ENCODE measurements around the gene DCAF6.

The DCAF6 gene

GRCh38 chr1:167924102-167924501 is 12.4 kb upstream of the DCAF6 start:
- Histone ChIP-seq H3K27ac (ENCODE audit: low read depth, low read length) (no peak overlapping the region), H3K36me3 (ENCODE audit: control insufficient read depth in 1 of 2, insufficient read depth in 2 of 2, low read length in 2 of 2) (peaks cover 0 to 3% of the 10 kb centered on the region in 2 experiments), H3K14ac (ENCODE audit: low read length) (no peak overlapping the region), H3K27me3 (ENCODE audit: insufficient read depth, low read length) (no peaks in the 10 kb centered on the region), H4K8ac (ENCODE audit: low read depth, low read length) (no peak overlapping the region), H2BK120ac (ENCODE audit: insufficient read depth, low read length, poor library complexity) (no peak overlapping the region), H3K9ac (ENCODE audit: low read length) (no peak overlapping the region), H4K12ac (ENCODE audit: low read depth, low read length) (no peak overlapping the region), H3K4me1 (ENCODE audit: control insufficient read depth in 1 of 2, insufficient read depth in 2 of 2, low read length in 2 of 2) (peaks cover 0 to 2% of the 10 kb centered on the region in 2 experiments), H3K18ac (ENCODE audit: low read length) (no peak overlapping the region), H3K9me3 (ENCODE audit: insufficient read depth, low read depth, low read length) (no peaks in the 10 kb centered on the region), H3K4ac (ENCODE audit: low read depth, low read length) (no peak overlapping the region), H2BK5ac (ENCODE audit: low read depth, low read length, poor library complexity) (no peak overlapping the region), H3K79me1 (ENCODE audit: low read length) (no peaks in the 10 kb centered on the region), H3K4me2 (ENCODE audit: low read length) (no peak overlapping the region), H2AFZ (ENCODE audit: insufficient read depth, low read length, poor library complexity) (no peak overlapping the region), H3K23ac (ENCODE audit: low read length) (no peak overlapping the region), H2AK5ac (ENCODE audit: low read length) (no peak overlapping the region), H3K4me3 (ENCODE audit: low read depth, low read length) (no peak overlapping the region), H2BK12ac (ENCODE audit: low read length) (no peak overlapping the region), H3K79me2 (ENCODE audit: control insufficient read depth, insufficient read depth, low read length, poor library complexity) (no peaks in the 10 kb centered on the region), H4K91ac (ENCODE audit: low read depth, low read length) (no peak overlapping the region)
- WGBS (ENCODE audit: extremely low coverage, insufficient coverage, insufficient read length): no CpG with 5 or more reads among the region's 2 CpGs
- DNase-seq: no peak

GRCh38 chr1:167924543-167925231 is 11.8 kb upstream of the DCAF6 start:
- H3K79me2 ChIP-seq (ENCODE audit: control insufficient read depth, insufficient read depth, low read length, poor library complexity): no peaks in the 10 kb centered on the region
- no peak overlapping the region for H3K23ac ChIP-seq (ENCODE audit: low read length)
- H3K4ac ChIP-seq (ENCODE audit: low read depth, low read length): no peak overlapping the region
- H2AFZ ChIP-seq (ENCODE audit: insufficient read depth, low read length, poor library complexity): no peak overlapping the region
- no peak for DNase-seq
- no peak overlapping the region for H3K4me2 ChIP-seq (ENCODE audit: low read length)
- WGBS (ENCODE audit: extremely low coverage, insufficient coverage, insufficient read length): 100% methylated on average over 1 of the region's 2 CpGs
- no peak overlapping the region for H4K91ac ChIP-seq (ENCODE audit: low read depth, low read length)
- H2BK120ac ChIP-seq (ENCODE audit: insufficient read depth, low read length, poor library complexity): no peak overlapping the region
- no peak overlapping the region for H3K9ac ChIP-seq (ENCODE audit: low read length)
- no peak overlapping the region for H4K8ac ChIP-seq (ENCODE audit: low read depth, low read length)
- H2BK5ac ChIP-seq (ENCODE audit: low read depth, low read length, poor library complexity): no peak overlapping the region
- H3K9me3 ChIP-seq (ENCODE audit: insufficient read depth, low read depth, low read length): no peaks in the 10 kb centered on the region
- no peak overlapping the region for H2AK5ac ChIP-seq (ENCODE audit: low read length)
- no peak overlapping the region for H3K14ac ChIP-seq (ENCODE audit: low read length)
- H4K12ac ChIP-seq (ENCODE audit: low read depth, low read length): no peak overlapping the region
- no peaks in the 10 kb centered on the region for H3K79me1 ChIP-seq (ENCODE audit: low read length)
- no peak overlapping the region for H3K18ac ChIP-seq (ENCODE audit: low read length)
- H2BK12ac ChIP-seq (ENCODE audit: low read length): no peak overlapping the region
- peaks cover 0 to 3% of the 10 kb centered on the region in 2 experiments for H3K36me3 ChIP-seq (ENCODE audit: control insufficient read depth in 1 of 2, insufficient read depth in 2 of 2, low read length in 2 of 2)
- no peak overlapping the region for H3K27ac ChIP-seq (ENCODE audit: low read depth, low read length)
- H3K4me1 ChIP-seq (ENCODE audit: control insufficient read depth in 1 of 2, insufficient read depth in 2 of 2, low read length in 2 of 2): peaks cover 0 to 2% of the 10 kb centered on the region in 2 experiments
- no peak overlapping the region for H3K4me3 ChIP-seq (ENCODE audit: low read depth, low read length)
- H3K27me3 ChIP-seq (ENCODE audit: insufficient read depth, low read length): no peaks in the 10 kb centered on the region

- H2BK12ac ChIP-seq (ENCODE audit: low read length): no peak overlapping the region
- H3K4ac ChIP-seq (ENCODE audit: low read depth, low read length): peak overlapping the region; percentile 22
- no peak overlapping the region for H2BK120ac ChIP-seq (ENCODE audit: insufficient read depth, low read length, poor library complexity)
- H4K8ac ChIP-seq (ENCODE audit: low read depth, low read length): no peak overlapping the region
- H2AFZ ChIP-seq (ENCODE audit: insufficient read depth, low read length, poor library complexity): no peak overlapping the region
- no peaks in the 10 kb centered on the region for H3K36me3 ChIP-seq (ENCODE audit: control insufficient read depth in 1 of 2, insufficient read depth in 2 of 2, low read length in 2 of 2)
- H2BK5ac ChIP-seq (ENCODE audit: low read depth, low read length, poor library complexity): no peak overlapping the region
- H4K12ac ChIP-seq (ENCODE audit: low read depth, low read length): no peak overlapping the region
- H3K27me3 ChIP-seq (ENCODE audit: insufficient read depth, low read length): no peaks in the 10 kb centered on the region
- no peak overlapping the region for H3K23ac ChIP-seq (ENCODE audit: low read length)
- H3K4me1 ChIP-seq (ENCODE audit: control insufficient read depth in 1 of 2, insufficient read depth in 2 of 2, low read length in 2 of 2): peaks cover 0 to 2% of the 10 kb centered on the region in 2 experiments
- no peaks in the 10 kb centered on the region for H3K79me2 ChIP-seq (ENCODE audit: control insufficient read depth, insufficient read depth, low read length, poor library complexity)
- H3K4me3 ChIP-seq (ENCODE audit: low read depth, low read length): no peak overlapping the region
- no peak overlapping the region for H3K4me2 ChIP-seq (ENCODE audit: low read length)
- no peak overlapping the region for H3K27ac ChIP-seq (ENCODE audit: low read depth, low read length)
- H3K14ac ChIP-seq (ENCODE audit: low read length): no peak overlapping the region
- WGBS (ENCODE audit: extremely low coverage, insufficient coverage, insufficient read length): no CpG with 5 or more reads among the region's 6 CpGs
- no peaks in the 10 kb centered on the region for H3K9me3 ChIP-seq (ENCODE audit: insufficient read depth, low read depth, low read length)
- H4K91ac ChIP-seq (ENCODE audit: low read depth, low read length): no peak overlapping the region
- H3K79me1 ChIP-seq (ENCODE audit: low read length): no peaks in the 10 kb centered on the region
- no peak overlapping the region for H2AK5ac ChIP-seq (ENCODE audit: low read length)
- no peak overlapping the region for H3K9ac ChIP-seq (ENCODE audit: low read length)
- H3K18ac ChIP-seq (ENCODE audit: low read length): no peak overlapping the region
- no peak for DNase-seq
Measured at GRCh38 chr1:167926486-167926997, 9.9 kb upstream of the DCAF6 start.

- Histone ChIP-seq H3K23ac (ENCODE audit: low read length) (no peak overlapping the region), H3K18ac (ENCODE audit: low read length) (no peak overlapping the region), H2BK120ac (ENCODE audit: insufficient read depth, low read length, poor library complexity) (no peak overlapping the region), H3K27ac (ENCODE audit: low read depth, low read length) (no peak overlapping the region), H3K79me1 (ENCODE audit: low read length) (no peaks in the 10 kb centered on the region), H3K4me3 (ENCODE audit: low read depth, low read length) (no peak overlapping the region), H2BK12ac (ENCODE audit: low read length) (no peak overlapping the region), H4K8ac (ENCODE audit: low read depth, low read length) (no peak overlapping the region), H3K79me2 (ENCODE audit: control insufficient read depth, insufficient read depth, low read length, poor library complexity) (no peaks in the 10 kb centered on the region), H3K9me3 (ENCODE audit: insufficient read depth, low read depth, low read length) (no peaks in the 10 kb centered on the region), H2AFZ (ENCODE audit: insufficient read depth, low read length, poor library complexity) (no peak overlapping the region), H3K9ac (ENCODE audit: low read length) (no peak overlapping the region), H4K12ac (ENCODE audit: low read depth, low read length) (no peak overlapping the region), H3K27me3 (ENCODE audit: insufficient read depth, low read length) (no peaks in the 10 kb centered on the region), H2BK5ac (ENCODE audit: low read depth, low read length, poor library complexity) (no peak overlapping the region), H3K4me1 (ENCODE audit: control insufficient read depth in 1 of 2, insufficient read depth in 2 of 2, low read length in 2 of 2) (peaks cover 0 to 2% of the 10 kb centered on the region in 2 experiments), H3K14ac (ENCODE audit: low read length) (no peak overlapping the region), H3K36me3 (ENCODE audit: control insufficient read depth in 1 of 2, insufficient read depth in 2 of 2, low read length in 2 of 2) (no peaks in the 10 kb centered on the region), H2AK5ac (ENCODE audit: low read length) (no peak overlapping the region), H4K91ac (ENCODE audit: low read depth, low read length) (no peak overlapping the region), H3K4ac (ENCODE audit: low read depth, low read length) (peak overlapping the region; percentile 70), H3K4me2 (ENCODE audit: low read length) (no peak overlapping the region)
- no CpG with 5 or more reads among the region's 4 CpGs for WGBS (ENCODE audit: extremely low coverage, insufficient coverage, insufficient read length)
- DNase-seq: no peak
Measured at GRCh38 chr1:167927046-167927754, 9.3 kb upstream of the DCAF6 start.

Data from trophoblast cell (in vitro differentiated cells and primary cell).